HepG2 (cell line): ENCODE measurements around the gene NFYC. TPM values are rescaled to one million over a fixed set of nuclear protein-coding genes. Genes with fewer than 3 reads are reported as not detected.

Source experiments
- FOXP4 ChIP-seq: sonication (generic); formaldehyde crosslinking; IDR thresholded peaks from 2 replicates; pipeline ENCODE4 v1.4.0; 2020; ENCODE audit warnings: missing genetic modification reagents
- NFRKB ChIP-seq: fragments of 450-650 bp; IDR thresholded peaks from 2 replicates; pipeline ENCODE4 v1.6.1; 2017
- POLR2AphosphoS2 ChIP-seq: IDR thresholded peaks from 2 replicates; pipeline ENCODE4 v1.6.1; 2011; ENCODE audit warnings: low read depth, low read length, improper control_type of control experiment
- SOX13 ChIP-seq, 3 experiments: fragments of 450-650 bp in 1 of 3; sonication (generic) in 1 of 3; formaldehyde crosslinking in 1 of 3; IDR thresholded peaks in 2 of 3; conservative IDR thresholded peaks in 1 of 3; 2 replicates each; pipeline versions ENCODE4 v1.5.0 to v1.6.1; 2016 to 2020; ENCODE audit warnings: antibody characterized with exemption in 1 of 3, mild to moderate bottlenecking in 1 of 3, missing compliant biosample characterization in 1 of 3, missing genetic modification reagents in 1 of 3, moderate library complexity in 1 of 3
- SP4 ChIP-seq: sonication (generic); formaldehyde crosslinking; IDR thresholded peaks from 2 replicates; pipeline ENCODE4 v1.8.1; 2023; ENCODE audit warnings: mild to moderate bottlenecking, missing genetic modification reagents
- ZBTB10 ChIP-seq: sonication (generic); formaldehyde crosslinking; IDR thresholded peaks from 2 replicates; pipeline ENCODE4 v1.4.0; 2020; ENCODE audit warnings: missing genetic modification reagents, borderline replicate concordance
- ZBTB39 ChIP-seq: sonication (generic); formaldehyde crosslinking; IDR thresholded peaks from 2 replicates; pipeline ENCODE4 v1.5.0; 2020; ENCODE audit warnings: missing genetic modification reagents
- ZNF619 ChIP-seq: sonication (generic); formaldehyde crosslinking; IDR thresholded peaks from 2 replicates; pipeline ENCODE4 v1.4.0; 2020; ENCODE audit warnings: mild to moderate bottlenecking, missing genetic modification reagents
- polyA plus RNA-seq, 8 experiments: library from polyadenylated mRNA; depleted of rRNA in 3 of 8; stranded (reverse) in 7 of 8; unstranded in 1 of 8; fragments of >200 nt; fragmentation: Illumina TruSeq in 4 of 8; extraction: Trizol in 4 of 8; gene quantifications; 2 replicates each; pipeline versions ENCODE4 v1.2.1 to v1.2.3, GENCODE V29; 2011 to 2016; ENCODE audit warnings: low read depth in 4 of 8, missing spikeins in 1 of 8, mixed read lengths in 1 of 8; ENCODE audit not compliant: insufficient read depth in 1 of 8
- total RNA-seq, 5 experiments: library from RNA; depleted of rRNA; stranded (reverse); fragments of >200 nt; fragmentation: Illumina TruSeq; extraction: Trizol; gene quantifications; 2 replicates each; pipeline ENCODE4 v1.2.3, GENCODE V29; 2016; ENCODE audit warnings: low read depth in 1 of 5
- TF ChIP-seq, protein P1 (sequence below): sonication (generic); formaldehyde crosslinking; IDR thresholded peaks from 2 replicates; pipeline ENCODE4 v1.8.1; 2023; ENCODE audit warnings: mild to moderate bottlenecking, moderate library complexity, missing genetic modification reagents
- TF ChIP-seq, protein P2 (sequence below): sonication (generic); formaldehyde crosslinking; IDR thresholded peaks from 2 replicates; pipeline ENCODE4 v1.5.1; 2020; ENCODE audit warnings: mild to moderate bottlenecking, missing genetic modification reagents

Gene NFYC
- total and polyA plus RNA-seq, 2 of the 13 experiments (the other 11 are each of a cell fraction or from before 2014, with no cell fraction given), result 33.9 to 73.7 TPM

GRCh38 chr1:40691538-40692428, at the start of gene NFYC (continued):
- no peak for TF ChIP-seq SOX13 (IDR thresholded peaks at IDR 0.05)
- TF ChIP-seq SOX13 (CRISPR knock-in tag; conservative IDR thresholded peaks at IDR 0.05 in 1 of 2, IDR thresholded peaks at IDR 0.05 in 1 of 2), result peak in 1 of 2 experiments; percentile 52; a peak in 2 of 4 replicates
- TF ChIP-seq NFRKB, result peak; percentile 98
- TF ChIP-seq FOXP4 (CRISPR knock-in tag), result 0 out of 2 replicates have a peak, but pooled peaks have one; percentile 12
- TF ChIP-seq POLR2AphosphoS2, result no peak
- TF ChIP-seq, protein P1, sequence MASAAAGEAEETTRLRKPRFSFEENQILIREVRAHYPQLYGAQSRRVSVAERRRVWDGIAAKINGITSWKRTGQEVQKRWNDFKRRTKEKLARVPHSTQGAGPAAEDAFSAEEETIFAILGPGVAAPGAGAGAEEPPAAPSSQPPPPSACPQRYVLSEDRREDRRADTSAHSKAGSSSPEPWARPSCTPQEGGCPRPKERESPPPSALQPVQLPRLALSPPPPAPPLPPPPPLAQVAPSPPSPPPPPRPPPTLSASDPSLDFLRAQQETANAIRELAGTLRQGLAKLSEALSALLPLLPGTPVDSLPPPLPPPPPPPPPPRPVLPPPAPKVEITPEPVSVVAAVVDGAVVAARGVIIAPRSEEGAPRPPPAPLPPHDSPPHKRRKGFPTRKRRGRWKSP (CRISPR knock-in tag), result peak; percentile 81
- TF ChIP-seq ZBTB39 (CRISPR knock-in tag), result peak; percentile 59; the same call in 1 of the 2 replicates
- no peak; the same call in 1 of the 2 replicates for TF ChIP-seq SP4
- TF ChIP-seq ZBTB10 (CRISPR knock-in tag), result 0 out of 2 replicates have a peak, but pooled peaks have one; percentile 41
- TF ChIP-seq, protein P2, sequence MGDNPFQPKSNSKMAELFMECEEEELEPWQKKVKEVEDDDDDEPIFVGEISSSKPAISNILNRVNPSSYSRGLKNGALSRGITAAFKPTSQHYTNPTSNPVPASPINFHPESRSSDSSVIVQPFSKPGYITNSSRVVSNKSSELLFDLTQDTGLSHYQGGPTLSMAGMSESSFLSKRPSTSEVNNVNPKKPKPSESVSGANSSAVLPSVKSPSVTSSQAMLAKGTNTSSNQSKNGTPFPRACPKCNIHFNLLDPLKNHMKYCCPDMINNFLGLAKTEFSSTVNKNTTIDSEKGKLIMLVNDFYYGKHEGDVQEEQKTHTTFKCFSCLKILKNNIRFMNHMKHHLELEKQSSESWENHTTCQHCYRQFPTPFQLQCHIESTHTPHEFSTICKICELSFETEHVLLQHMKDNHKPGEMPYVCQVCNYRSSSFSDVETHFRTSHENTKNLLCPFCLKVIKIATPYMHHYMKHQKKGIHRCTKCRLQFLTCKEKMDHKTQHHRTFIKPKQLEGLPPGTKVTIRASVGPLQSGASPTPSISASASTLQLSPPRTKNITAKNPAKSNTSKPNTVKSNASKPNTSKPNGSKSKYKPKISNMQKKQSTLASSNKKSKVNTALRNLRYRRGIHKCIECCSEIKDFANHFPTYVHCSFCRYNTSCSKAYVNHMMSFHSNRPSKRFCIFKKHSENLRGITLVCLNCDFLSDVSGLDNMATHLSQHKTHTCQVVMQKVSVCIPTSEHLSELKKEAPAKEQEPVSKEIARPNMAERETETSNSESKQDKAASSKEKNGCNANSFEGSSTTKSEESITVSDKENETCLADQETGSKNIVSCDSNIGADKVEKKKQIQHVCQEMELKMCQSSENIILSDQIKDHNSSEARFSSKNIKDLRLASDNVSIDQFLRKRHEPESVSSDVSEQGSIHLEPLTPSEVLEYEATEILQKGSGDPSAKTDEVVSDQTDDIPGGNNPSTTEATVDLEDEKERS (CRISPR knock-in tag), result peak; percentile 90
- TF ChIP-seq ZNF619 (CRISPR knock-in tag), result no peak
